Suppressor macrophage treated with lipopolysaccharide for 1 hour (primary cell): ENCODE results near the gene MBD3L3.
"Not testable (repeated sequence)": the region's sequence is repeated elsewhere in the genome, so short reads cannot be mapped to it uniquely, and the experiment has no call there.

Source experiments
- DNase-seq, 3 donors: peaks; one replicate each; pipeline ENCODE4 v3.0.0-alpha.2; 2020 to 2022

Gene MBD3L3

GRCh38 chr19:7063339-7063738 lies 4.9 kb upstream of the MBD3L3 start:
- DNase-seq: no peak

GRCh38 chr19:7059977-7060376 lies 1.5 kb upstream of the MBD3L3 start:
- DNase-seq: not testable (repeated sequence)

- not testable (repeated sequence) for DNase-seq
Observed at GRCh38 chr19:7056371-7056770, 2.1 kb downstream of the MBD3L3 start.

GRCh38 chr19:7055679-7056078 lies 2.8 kb downstream of the MBD3L3 start:
- not testable (repeated sequence) for DNase-seq

GRCh38 chr19:7054635-7055368 lies 3.7 kb downstream of the MBD3L3 start:
- not testable (repeated sequence) for DNase-seq

GRCh38 chr19:7052896-7053295 lies 5.6 kb downstream of the MBD3L3 start:
- DNase-seq: not testable (repeated sequence)

GRCh38 chr19:7051421-7051820 lies 7.1 kb downstream of the MBD3L3 start:
- not testable (repeated sequence) for DNase-seq

GRCh38 chr19:7049021-7049420 lies 9.5 kb downstream of the MBD3L3 start, which contains the start of gene MBD3L2:
Gene MBD3L2, plus strand, starts transcription at chr19:7049321. Its CDS starts 53 bp downstream, at chr19:7049374.
- DNase-seq: not testable (repeated sequence)

- not testable (repeated sequence) for DNase-seq
Observed at GRCh38 chr19:7041563-7041962, 16.9 kb downstream of the MBD3L3 start.

- not testable (repeated sequence) for DNase-seq
Observed at GRCh38 chr19:7040079-7040478, 18.4 kb downstream of the MBD3L3 start, which contains the start of gene MBD3L4. Gene MBD3L4, minus strand, starts transcription at chr19:7040179. Its CDS starts 35 bp downstream, at chr19:7040144.

GRCh38 chr19:7030278-7030677 lies 28.2 kb downstream of the MBD3L3 start, which contains the start of gene MBD3L5:
Gene MBD3L5, plus strand, starts transcription at chr19:7030578. Its CDS starts 34 bp downstream, at chr19:7030612.
- not testable (repeated sequence) for DNase-seq

- not testable (repeated sequence) for DNase-seq
Observed at GRCh38 chr19:7028790-7029189, 29.7 kb downstream of the MBD3L3 start.

- not testable (repeated sequence) for DNase-seq
Observed at GRCh38 chr19:7021331-7021730, 37.1 kb downstream of the MBD3L3 start, which contains the start of gene MBD3L2B. Gene MBD3L2B, minus strand, starts transcription at chr19:7021431. Its CDS starts 34 bp downstream, at chr19:7021397.

GRCh38 chr19:7018828-7019227 lies 39.6 kb downstream of the MBD3L3 start:
- DNase-seq: no peak

GRCh38 chr19:7013678-7014077 lies 44.8 kb downstream of the MBD3L3 start:
- DNase-seq: peak; percentile 63 to 91 (median 86)

GRCh38 chr19:7010722-7011593 lies 47.5 kb downstream of the MBD3L3 start:
- DNase-seq: no peak

GRCh38 chr19:7007859-7008258 lies 50.6 kb downstream of the MBD3L3 start:
- DNase-seq: no peak
